HL-60 (cell line): ENCODE results near the gene HPF1.
"Not testable (repeated sequence)": the region's sequence is repeated elsewhere in the genome, so short reads cannot be mapped to it uniquely, and the experiment has no call there.

Experiments
- GABPA ChIP-seq: IDR thresholded peaks from 2 replicates; pipeline ENCODE4 v1.6.1; 2012; ENCODE audit warnings: low read depth
- POLR2AphosphoS5 ChIP-seq: IDR thresholded peaks from 2 replicates; pipeline ENCODE4 v1.6.1; 2012; ENCODE audit warnings: low read depth
- SPI1 ChIP-seq: IDR thresholded peaks from 2 replicates; pipeline ENCODE4 v1.6.1; 2012; ENCODE audit warnings: low read depth, mild to moderate bottlenecking, borderline replicate concordance
- TF ChIP-seq, protein P1 (sequence below): IDR thresholded peaks from one replicate; pipeline ENCODE4 v1.5.1; 2011; ENCODE audit warnings: low read length, control low read depth, inconsistent platforms; ENCODE audit not compliant: insufficient read depth
- TF ChIP-seq, protein P2 (sequence below): IDR thresholded peaks from 2 replicates; pipeline ENCODE4 v1.6.1; 2012; ENCODE audit warnings: low read depth; ENCODE audit not compliant: insufficient replicate concordance

DNA sequence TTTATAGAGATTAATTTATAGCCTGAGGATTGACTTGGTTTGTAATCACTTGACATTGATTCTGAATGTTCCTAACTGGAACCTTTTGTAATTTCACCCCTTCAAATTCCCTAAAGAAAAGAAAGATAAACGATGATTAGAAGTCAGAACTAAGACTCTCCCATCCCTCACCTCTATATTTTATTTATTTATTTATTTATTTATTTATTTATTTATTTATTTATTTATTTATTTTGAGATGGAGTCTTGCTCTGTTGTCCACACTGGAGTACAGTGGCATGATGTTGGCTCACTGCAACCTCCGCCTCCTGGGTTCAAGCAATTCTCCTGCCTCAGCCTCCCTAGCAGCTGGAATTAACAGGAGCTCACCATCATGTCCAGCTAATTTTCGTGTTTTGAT is 49.0 kb upstream of the HPF1 start:
- not testable (repeated sequence) for TF ChIP-seq POLR2AphosphoS5, GABPA, SPI1
- TF ChIP-seq, protein P1, sequence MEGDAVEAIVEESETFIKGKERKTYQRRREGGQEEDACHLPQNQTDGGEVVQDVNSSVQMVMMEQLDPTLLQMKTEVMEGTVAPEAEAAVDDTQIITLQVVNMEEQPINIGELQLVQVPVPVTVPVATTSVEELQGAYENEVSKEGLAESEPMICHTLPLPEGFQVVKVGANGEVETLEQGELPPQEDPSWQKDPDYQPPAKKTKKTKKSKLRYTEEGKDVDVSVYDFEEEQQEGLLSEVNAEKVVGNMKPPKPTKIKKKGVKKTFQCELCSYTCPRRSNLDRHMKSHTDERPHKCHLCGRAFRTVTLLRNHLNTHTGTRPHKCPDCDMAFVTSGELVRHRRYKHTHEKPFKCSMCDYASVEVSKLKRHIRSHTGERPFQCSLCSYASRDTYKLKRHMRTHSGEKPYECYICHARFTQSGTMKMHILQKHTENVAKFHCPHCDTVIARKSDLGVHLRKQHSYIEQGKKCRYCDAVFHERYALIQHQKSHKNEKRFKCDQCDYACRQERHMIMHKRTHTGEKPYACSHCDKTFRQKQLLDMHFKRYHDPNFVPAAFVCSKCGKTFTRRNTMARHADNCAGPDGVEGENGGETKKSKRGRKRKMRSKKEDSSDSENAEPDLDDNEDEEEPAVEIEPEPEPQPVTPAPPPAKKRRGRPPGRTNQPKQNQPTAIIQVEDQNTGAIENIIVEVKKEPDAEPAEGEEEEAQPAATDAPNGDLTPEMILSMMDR: not testable (repeated sequence)
- TF ChIP-seq, protein P2, sequence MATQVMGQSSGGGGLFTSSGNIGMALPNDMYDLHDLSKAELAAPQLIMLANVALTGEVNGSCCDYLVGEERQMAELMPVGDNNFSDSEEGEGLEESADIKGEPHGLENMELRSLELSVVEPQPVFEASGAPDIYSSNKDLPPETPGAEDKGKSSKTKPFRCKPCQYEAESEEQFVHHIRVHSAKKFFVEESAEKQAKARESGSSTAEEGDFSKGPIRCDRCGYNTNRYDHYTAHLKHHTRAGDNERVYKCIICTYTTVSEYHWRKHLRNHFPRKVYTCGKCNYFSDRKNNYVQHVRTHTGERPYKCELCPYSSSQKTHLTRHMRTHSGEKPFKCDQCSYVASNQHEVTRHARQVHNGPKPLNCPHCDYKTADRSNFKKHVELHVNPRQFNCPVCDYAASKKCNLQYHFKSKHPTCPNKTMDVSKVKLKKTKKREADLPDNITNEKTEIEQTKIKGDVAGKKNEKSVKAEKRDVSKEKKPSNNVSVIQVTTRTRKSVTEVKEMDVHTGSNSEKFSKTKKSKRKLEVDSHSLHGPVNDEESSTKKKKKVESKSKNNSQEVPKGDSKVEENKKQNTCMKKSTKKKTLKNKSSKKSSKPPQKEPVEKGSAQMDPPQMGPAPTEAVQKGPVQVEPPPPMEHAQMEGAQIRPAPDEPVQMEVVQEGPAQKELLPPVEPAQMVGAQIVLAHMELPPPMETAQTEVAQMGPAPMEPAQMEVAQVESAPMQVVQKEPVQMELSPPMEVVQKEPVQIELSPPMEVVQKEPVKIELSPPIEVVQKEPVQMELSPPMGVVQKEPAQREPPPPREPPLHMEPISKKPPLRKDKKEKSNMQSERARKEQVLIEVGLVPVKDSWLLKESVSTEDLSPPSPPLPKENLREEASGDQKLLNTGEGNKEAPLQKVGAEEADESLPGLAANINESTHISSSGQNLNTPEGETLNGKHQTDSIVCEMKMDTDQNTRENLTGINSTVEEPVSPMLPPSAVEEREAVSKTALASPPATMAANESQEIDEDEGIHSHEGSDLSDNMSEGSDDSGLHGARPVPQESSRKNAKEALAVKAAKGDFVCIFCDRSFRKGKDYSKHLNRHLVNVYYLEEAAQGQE: not testable (repeated sequence)
